GM19239 (cell line): Measurements from ENCODE around the gene OSBPL1A.

ENCODE experiments used
- DNase-seq: peaks from one replicate; pipeline ENCODE4 v3.0.0; 2011; ENCODE audit warnings: low spot score; ENCODE audit not compliant: insufficient read length
- FAIRE-seq: peaks from 2 replicates; lab custom pipeline; 2011; peaks lifted over from hg19 to GRCh38; lab: Jason Lieb, UNC

OSBPL1A gene

GRCh38 chr18:24271381-24272228, 126.0 kb downstream of the OSBPL1A start:
- FAIRE-seq, result no peak

DNA sequence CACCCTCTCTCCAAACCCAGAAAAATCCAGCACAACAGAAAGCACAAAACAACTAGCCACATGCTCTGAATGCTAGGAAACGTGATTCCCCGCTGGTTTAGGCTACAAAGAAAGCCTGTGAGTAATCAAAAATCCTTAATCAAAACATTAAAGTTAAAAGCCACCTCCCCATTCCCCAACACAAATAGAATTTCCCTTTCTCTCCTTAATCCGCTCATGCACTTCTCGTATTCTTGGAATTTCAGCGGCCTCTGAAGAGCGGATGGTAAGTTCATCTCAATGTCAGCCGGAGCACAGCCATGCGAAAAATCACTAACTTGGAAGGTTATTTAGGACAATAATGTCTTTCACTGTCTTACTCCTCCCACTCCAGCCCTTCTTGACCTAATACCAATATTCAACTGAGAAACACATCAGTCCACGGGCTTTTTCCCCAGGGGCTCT, 126.7 kb downstream of the OSBPL1A start:
- FAIRE-seq (no peak), DNase-seq (no peak)

More at GRCh38 chr18:24271381-24272228, 126.0 kb downstream of the OSBPL1A start:
- DNase-seq, result no peak

DNA sequence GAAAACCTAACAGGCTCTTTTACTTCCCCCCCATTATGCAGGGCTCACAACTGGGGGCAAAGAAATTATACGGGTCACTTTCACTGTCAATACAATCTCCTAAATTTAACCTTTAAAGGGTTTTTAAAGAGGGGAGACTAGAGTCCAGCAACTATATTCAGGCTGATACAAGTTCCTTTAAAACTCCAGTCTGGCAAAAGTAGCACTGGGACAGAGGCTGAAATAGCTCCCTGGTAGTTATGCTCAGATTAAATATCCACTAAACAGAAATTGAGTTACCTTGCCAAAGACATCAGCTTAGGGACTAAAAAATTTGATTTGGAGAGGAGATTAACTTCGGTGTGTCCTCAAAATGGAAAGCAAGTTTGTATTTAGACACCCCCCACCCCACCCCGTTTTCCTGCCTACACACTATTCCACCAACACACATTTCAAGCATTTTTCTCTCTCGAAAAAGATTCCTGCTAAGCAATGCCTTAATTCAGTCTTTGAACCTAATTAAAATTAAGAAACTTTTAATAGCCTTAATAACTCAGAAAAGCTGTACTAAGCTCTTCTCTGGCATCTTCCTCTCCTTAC, 127.2 kb downstream of the OSBPL1A start:
- no peak for FAIRE-seq
- no peak for DNase-seq

DNA sequence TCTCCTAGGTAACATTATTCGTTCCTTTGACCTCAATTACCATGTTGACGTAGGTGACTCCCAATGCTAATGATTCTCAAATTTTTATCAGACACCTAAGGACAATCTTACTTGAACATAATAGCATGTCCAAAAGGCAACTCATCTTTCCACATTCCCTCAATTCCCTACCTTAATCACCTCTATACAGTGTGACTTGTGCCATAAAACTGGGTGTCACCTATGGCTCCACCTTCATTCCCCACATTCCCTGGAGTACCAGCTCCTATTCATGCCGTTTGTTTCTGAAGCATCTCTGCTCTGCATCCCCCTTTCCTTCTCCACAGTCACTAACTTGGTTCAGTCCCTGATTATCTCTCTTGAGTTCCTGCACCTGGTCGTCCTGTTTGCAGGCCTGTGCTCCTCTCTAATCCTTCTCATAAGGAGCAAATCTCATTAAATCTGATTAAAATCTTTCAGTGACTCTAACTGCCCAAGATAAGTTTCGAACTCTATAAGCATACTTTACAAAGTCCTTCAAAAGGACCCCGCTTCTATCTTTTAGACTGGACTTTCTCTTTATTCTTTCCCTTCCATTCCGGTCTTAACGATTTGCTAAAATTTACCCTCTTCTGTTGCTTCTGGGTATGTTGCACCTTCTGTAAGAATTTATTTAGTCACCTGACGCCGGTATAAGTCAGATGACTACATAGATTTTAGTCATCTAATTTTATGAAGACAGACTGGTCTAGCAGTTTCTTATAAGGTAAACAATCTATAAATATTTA, 128.7 kb downstream of the OSBPL1A start:
- FAIRE-seq (no peak), DNase-seq (no peak)

DNA sequence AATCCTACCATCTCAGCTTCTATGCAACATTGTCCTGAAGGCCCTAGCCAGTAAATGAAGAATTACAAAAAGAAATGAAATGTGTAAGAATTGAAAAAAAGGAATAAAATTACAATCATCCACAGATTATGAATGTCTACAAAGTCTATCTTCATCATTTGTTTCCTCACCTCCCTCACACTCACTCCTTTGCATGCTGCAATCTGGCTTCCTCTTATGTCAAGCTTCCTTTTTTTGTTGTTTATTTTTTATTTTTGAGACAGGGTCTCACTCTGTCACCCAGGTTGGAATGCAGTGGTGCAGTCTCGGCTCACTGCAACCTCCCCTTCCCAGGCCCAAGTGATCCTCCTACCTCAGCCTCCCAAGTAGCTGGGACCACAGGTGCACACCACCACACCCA, 129.7 kb downstream of the OSBPL1A start:
- DNase-seq (no peak), FAIRE-seq (no peak)

DNA sequence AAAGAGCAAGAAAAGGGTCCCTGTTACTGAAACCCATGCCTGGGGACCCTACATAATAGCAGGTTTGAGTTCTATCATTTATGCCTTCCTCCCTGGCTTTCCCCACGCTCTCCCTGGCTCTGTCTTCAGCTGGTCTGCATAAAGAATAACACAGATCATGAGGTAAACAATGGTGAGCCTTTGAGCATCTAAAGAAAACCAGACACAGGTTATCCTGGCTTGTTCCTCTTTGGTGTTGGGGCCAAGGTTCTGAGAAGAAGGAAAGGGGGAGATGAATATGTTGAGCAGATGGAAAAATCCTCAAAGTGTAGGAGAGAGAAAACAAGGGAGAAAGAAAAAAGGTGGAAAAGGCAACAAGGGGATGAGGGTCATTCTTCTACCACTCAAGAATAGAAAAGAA, 131.5 kb downstream of the OSBPL1A start:
- DNase-seq (no peak), FAIRE-seq (no peak)

GRCh38 chr18:24265502-24266064, 132.0 kb downstream of the OSBPL1A start:
- no peak for FAIRE-seq
- DNase-seq, result no peak

GRCh38 chr18:24263050-24263449, 134.6 kb downstream of the OSBPL1A start:
- FAIRE-seq, result no peak
- DNase-seq, result no peak

DNA sequence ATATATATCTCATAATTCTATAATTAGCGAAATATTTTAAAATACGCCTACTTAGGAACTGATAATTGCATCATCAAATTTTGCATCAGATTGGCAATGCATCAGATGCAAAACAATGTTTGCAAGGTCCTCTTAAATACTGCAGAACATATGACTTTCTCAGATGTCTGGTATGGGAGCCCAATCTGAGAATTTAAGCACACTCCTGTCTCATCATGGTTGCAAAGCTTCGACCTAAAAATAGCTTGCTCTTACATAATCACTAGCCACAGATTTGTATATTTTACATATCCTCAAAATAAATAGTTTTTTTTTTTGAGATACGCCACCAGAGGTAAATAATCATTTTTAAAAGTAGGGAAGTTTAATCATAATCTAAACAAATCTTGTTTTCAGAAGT, 135.5 kb downstream of the OSBPL1A start:
- no peak for DNase-seq
- no peak for FAIRE-seq

- DNase-seq (no peak), FAIRE-seq (peak; percentile 8)
Observed at GRCh38 chr18:24259869-24260641, 137.6 kb downstream of the OSBPL1A start.

DNA sequence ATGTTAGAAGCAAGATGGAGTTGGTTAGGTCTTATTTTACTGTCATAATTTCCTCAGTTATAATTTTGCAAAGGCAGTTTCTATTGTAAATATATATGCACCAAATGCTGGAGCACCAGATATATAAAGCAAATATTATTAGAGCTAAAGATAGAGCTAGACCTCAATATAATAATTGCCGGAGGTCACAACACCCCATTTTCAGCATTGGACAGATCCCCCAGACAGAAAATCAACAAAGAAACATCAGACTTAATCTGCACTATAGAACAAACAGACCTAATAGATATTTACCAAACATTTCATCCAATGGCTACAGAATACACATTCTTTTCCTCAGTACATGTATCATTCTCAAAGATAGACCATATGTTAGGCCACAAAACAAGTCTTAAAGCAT, 143.6 kb downstream of the OSBPL1A start:
- DNase-seq (no peak), FAIRE-seq (no peak)

GRCh38 chr18:24249716-24250115, 147.9 kb downstream of the OSBPL1A start:
- DNase-seq (no peak), FAIRE-seq (no peak)

- no peak for FAIRE-seq
- DNase-seq, result no peak
Observed at GRCh38 chr18:24248359-24248758, 149.3 kb downstream of the OSBPL1A start.

GRCh38 chr18:24246143-24246542, 151.5 kb downstream of the OSBPL1A start:
- FAIRE-seq, result no peak
- DNase-seq, result no peak

DNA sequence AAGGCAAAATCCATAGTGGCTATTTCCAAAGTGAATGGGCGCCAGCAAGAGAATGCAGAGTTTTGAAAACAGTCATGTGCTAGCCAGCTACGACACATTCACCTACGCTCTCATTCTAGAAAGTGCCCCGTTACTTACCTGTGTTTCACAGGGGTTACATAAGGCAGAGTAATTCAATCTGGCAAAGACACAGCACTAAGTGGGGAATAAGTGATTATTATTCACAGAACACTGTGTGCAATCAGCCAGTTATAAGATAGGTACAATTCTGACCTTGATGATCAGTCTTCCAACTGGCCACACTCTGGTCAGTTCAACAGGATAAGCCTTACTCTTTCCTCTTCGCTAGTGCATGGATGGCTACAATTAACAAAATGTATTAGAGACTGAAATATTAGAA, 152.9 kb downstream of the OSBPL1A start:
- DNase-seq, result no peak
- no peak for FAIRE-seq

GRCh38 chr18:24243677-24244076, 153.9 kb downstream of the OSBPL1A start:
- DNase-seq (no peak), FAIRE-seq (no peak)

DNA sequence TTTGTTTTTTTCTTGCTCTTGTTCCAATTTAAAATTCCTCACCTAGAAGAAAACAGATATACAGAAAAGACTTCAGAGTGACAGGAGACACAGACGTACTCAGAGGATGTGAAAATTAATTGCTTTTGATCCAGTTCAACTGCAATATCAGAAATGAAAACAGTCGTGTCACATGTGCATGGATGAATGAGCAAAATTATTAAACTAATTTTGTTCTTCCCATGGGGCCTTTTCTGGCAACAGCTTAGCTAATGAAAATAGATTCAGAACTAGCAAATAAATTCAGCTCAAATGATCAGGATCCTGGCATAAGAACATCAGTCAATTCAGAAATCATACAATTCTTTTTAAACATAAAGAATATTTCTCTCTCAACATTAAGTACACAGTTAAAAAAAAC, 158.3 kb downstream of the OSBPL1A start:
- no peak for DNase-seq
- FAIRE-seq, result no peak

DNA sequence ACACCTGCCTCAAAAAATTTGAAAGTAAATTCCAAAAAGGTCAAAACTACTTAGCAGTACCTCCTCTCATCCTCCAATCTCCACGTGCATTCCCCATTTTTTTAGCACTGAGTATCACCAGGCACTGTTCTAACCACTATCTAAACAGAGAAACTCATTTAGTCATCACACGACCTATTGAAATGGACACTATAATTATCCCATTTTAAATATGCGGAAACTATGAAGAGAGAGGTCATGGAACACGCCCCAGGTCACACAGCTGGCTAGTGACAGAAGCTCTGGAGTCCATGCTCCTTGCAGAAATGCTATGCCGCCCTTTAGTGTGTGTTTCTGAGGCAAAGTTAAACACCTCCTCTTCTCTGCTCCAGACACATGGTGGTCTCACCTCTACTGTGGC, 159.2 kb downstream of the OSBPL1A start:
- FAIRE-seq (no peak), DNase-seq (no peak)

DNA sequence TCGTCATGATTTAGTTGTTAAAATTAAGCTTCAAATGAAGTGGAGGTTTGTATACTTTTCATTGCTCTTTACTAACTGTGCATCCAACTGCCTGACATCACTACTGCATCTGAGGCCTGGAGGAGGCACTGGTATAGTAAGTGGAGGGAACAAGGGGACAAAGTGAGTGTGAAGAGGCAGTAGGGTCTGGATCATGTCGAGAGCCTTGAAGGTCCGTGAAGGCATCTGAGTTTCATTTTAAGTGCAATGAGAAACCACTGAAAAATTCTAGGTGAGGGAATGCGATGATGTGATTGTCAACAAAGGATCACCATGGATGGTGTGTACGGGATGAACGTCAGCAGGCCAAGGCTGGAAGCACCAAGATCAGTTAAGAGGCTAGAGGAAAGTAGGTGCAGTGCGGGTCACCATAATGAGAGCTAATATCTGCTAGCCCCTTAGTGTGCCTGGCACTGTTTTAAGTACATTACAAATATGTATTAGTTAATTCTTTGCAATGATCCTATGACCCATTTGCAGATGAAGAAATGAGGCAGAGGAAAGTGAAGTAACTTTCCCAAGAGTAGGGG, 162.7 kb downstream of the OSBPL1A start:
- FAIRE-seq (no peak), DNase-seq (no peak)

GRCh38 chr18:24234330-24234729, 163.3 kb downstream of the OSBPL1A start:
- DNase-seq (no peak), FAIRE-seq (no peak)
